Neural progenitor cell (in vitro differentiated cells): ENCODE data around the gene DSPP. TPM values are rescaled to one million over a fixed set of nuclear protein-coding genes. Genes with fewer than 3 reads are reported as not detected.
A peak's percentile ranks its signal among the peaks of the same experiment; 100 is the strongest.

Experiments used
- DNase-seq: peaks from one replicate; pipeline ENCODE4 v3.0.0-alpha.2; 2016; ENCODE audit warnings: low spot score
- H2AFZ ChIP-seq: fragments of 200-600 bp; sonication (generic); replicated peaks from 2 replicates; pipeline ENCODE4 v1.6.1; 2016; ENCODE audit warnings: antibody characterized with exemption
- H3F3A ChIP-seq: fragments of 200-600 bp; sonication (generic); 2 replicates; pipeline ENCODE4 v1.6.1; 2016; ENCODE audit warnings: antibody characterized with exemption, low read depth
- H3K27ac ChIP-seq: fragments of 200-600 bp; sonication (generic); 2 replicates; pipeline ENCODE4 v1.5.1; 2016; ENCODE audit warnings: mild to moderate bottlenecking
- H3K27me3 ChIP-seq: fragments of 200-600 bp; sonication (generic); 2 replicates; pipeline ENCODE4 v1.6.1; 2016; ENCODE audit warnings: mild to moderate bottlenecking, moderate library complexity
- H3K36me3 ChIP-seq: fragments of 200-600 bp; sonication (generic); 2 replicates; pipeline ENCODE4 v1.5.1; 2016
- H3K4me1 ChIP-seq: fragments of 200-600 bp; sonication (generic); 2 replicates; pipeline ENCODE4 v1.6.1; 2016; ENCODE audit warnings: mixed run types
- H3K4me2 ChIP-seq: fragments of 200-600 bp; sonication (generic); 2 replicates; pipeline ENCODE4 v1.6.1; 2016
- H3K4me3 ChIP-seq: fragments of 200-600 bp; sonication (generic); 2 replicates; pipeline ENCODE4 v1.5.1; 2016
- H3K79me2 ChIP-seq: fragments of 200-600 bp; sonication (generic); 2 replicates; pipeline ENCODE4 v1.6.1; 2016; ENCODE audit warnings: low read depth
- H3K9ac ChIP-seq: fragments of 200-600 bp; sonication (generic); 2 replicates; pipeline ENCODE4 v1.6.1; 2016
- H3K9me3 ChIP-seq: fragments of 200-600 bp; sonication (generic); 2 replicates; pipeline ENCODE4 v1.5.1; 2016; ENCODE audit warnings: low read depth
- H4K20me1 ChIP-seq: fragments of 200-600 bp; sonication (generic); 2 replicates; pipeline ENCODE4 v1.6.1; 2016; ENCODE audit warnings: low read depth
- H3K27ac Mint-ChIP-seq: 3 replicates; pipeline ENCODE4 v1.8.0; 2021; ENCODE audit warnings: mixed read lengths
- H3K27me3 Mint-ChIP-seq: 2 replicates; pipeline ENCODE4 v1.8.0; 2022; ENCODE audit warnings: low read depth, mild to moderate bottlenecking, inconsistent platforms, moderate library complexity, mixed read lengths; ENCODE audit not compliant: insufficient read depth
- H3K36me3 Mint-ChIP-seq: 3 replicates; pipeline ENCODE4 v1.8.0; 2021; ENCODE audit warnings: mixed read lengths
- H3K4me1 Mint-ChIP-seq: 3 replicates; pipeline ENCODE4 v1.8.0; 2021; ENCODE audit warnings: mixed read lengths
- H3K4me3 Mint-ChIP-seq: 3 replicates; pipeline ENCODE4 v1.8.0; 2021; ENCODE audit warnings: mild to moderate bottlenecking, moderate library complexity, mixed read lengths
- H3K9me3 Mint-ChIP-seq: 3 replicates; pipeline ENCODE4 v1.8.0; 2020; ENCODE audit warnings: mixed read lengths
- CTCF ChIP-seq: fragments of 200-600 bp; sonication (generic); IDR thresholded peaks from 2 replicates; pipeline ENCODE4 v1.5.1; 2017; ENCODE audit warnings: antibody characterized with exemption, mild to moderate bottlenecking
- EZH2 ChIP-seq: fragments of 200-600 bp; sonication (generic); IDR thresholded peaks from 2 replicates; pipeline ENCODE4 v1.6.1; 2017; ENCODE audit warnings: antibody characterized with exemption, mild to moderate bottlenecking, moderate library complexity
- EZH2phosphoT487 ChIP-seq: fragments of 200-600 bp; sonication (generic); IDR thresholded peaks from 2 replicates; pipeline ENCODE4 v1.6.1; 2017; ENCODE audit warnings: antibody characterized with exemption
- total RNA-seq: library from RNA; depleted of rRNA; stranded (reverse); fragments of >200 nt; gene quantifications from 2 replicates; pipeline ENCODE4 v1.2.3, GENCODE V29; 2015; ENCODE audit warnings: low replicate concordance

The DSPP gene
- 0.21 TPM in 1 of 2 replicates, not detected in the other for total RNA-seq

GRCh38 chr4:87608229-87608628 is at the start of gene DSPP:
Gene DSPP (plus strand): TSS chr4:87608529. CDS start chr4:87610909, 2,380 bp downstream.
- Histone ChIP-seq H3K9ac (no peak within 1 kb of the TSS), H3K27ac (no peak within 1 kb of the TSS), H4K20me1 (no peaks in the 10 kb centered on the region), H3F3A (no peaks in the 10 kb centered on the region), H3K4me1 (no peaks in the 10 kb centered on the region), H3K4me3 (no peak within 1 kb of the TSS), H3K36me3 (no peaks in the 10 kb centered on the region), H3K9me3 (no peaks in the 10 kb centered on the region), H3K27me3 (no peaks in the 10 kb centered on the region), H3K79me2 (no peaks in the 10 kb centered on the region), H2AFZ (peak within 1 kb of the TSS; percentile 39), H3K4me2 (no peak within 1 kb of the TSS)
- H3K36me3 Mint-ChIP-seq, result no peaks in the 10 kb centered on the region
- H3K4me3 Mint-ChIP-seq, result no peak within 1 kb of the TSS
- no peaks in the 10 kb centered on the region for H3K9me3 Mint-ChIP-seq
- no peak for DNase-seq
- no peak within 1 kb of the TSS for H3K27ac Mint-ChIP-seq
- peaks cover 2% of the 10 kb centered on the region for H3K27me3 Mint-ChIP-seq
- TF ChIP-seq EZH2 (no peak), CTCF (no peak), EZH2phosphoT487 (no peak)
- H3K4me1 Mint-ChIP-seq, result peaks cover 3% of the 10 kb centered on the region

GRCh38 chr4:87559090-87559837 is 49.1 kb upstream of the DSPP start:
- Histone ChIP-seq H3K27me3 (no peaks in the 10 kb centered on the region), H3K9me3 (no peaks in the 10 kb centered on the region), H3K27ac (no peak overlapping the region), H2AFZ (peak overlapping the region; percentile 91), H3K36me3 (no peaks in the 10 kb centered on the region), H3K4me1 (no peaks in the 10 kb centered on the region), H3K4me3 (no peak overlapping the region), H3K4me2 (no peak overlapping the region), H3K9ac (no peak overlapping the region), H3F3A (no peaks in the 10 kb centered on the region), H4K20me1 (no peaks in the 10 kb centered on the region), H3K79me2 (no peaks in the 10 kb centered on the region)
- Mint-ChIP-seq H3K9me3 (no peaks in the 10 kb centered on the region), H3K27me3 (peaks cover 2% of the 10 kb centered on the region), H3K4me3 (no peak overlapping the region), H3K27ac (no peak overlapping the region), H3K36me3 (no peaks in the 10 kb centered on the region), H3K4me1 (no peaks in the 10 kb centered on the region)
- no peak for TF ChIP-seq EZH2phosphoT487
- TF ChIP-seq CTCF, result no peak
- TF ChIP-seq EZH2, result no peak
- DNase-seq, result peak; percentile 51

- H3K4me3 ChIP-seq, result no peak overlapping the region
- H3F3A ChIP-seq, result no peaks in the 10 kb centered on the region
- Mint-ChIP-seq H3K36me3 (no peaks in the 10 kb centered on the region), H3K4me3 (no peak overlapping the region), H3K4me1 (no peaks in the 10 kb centered on the region), H3K9me3 (no peaks in the 10 kb centered on the region), H3K27me3 (peaks cover 2% of the 10 kb centered on the region), H3K27ac (no peak overlapping the region)
- no peak overlapping the region for H3K9ac ChIP-seq
- H3K4me1 ChIP-seq, result no peaks in the 10 kb centered on the region
- H2AFZ ChIP-seq, result no peak overlapping the region
- TF ChIP-seq EZH2phosphoT487, result no peak
- no peak for TF ChIP-seq EZH2
- no peak for TF ChIP-seq CTCF
- no peaks in the 10 kb centered on the region for H3K79me2 ChIP-seq
- no peaks in the 10 kb centered on the region for H4K20me1 ChIP-seq
- no peak overlapping the region for H3K27ac ChIP-seq
- H3K9me3 ChIP-seq, result no peaks in the 10 kb centered on the region
- DNase-seq, result no peak
- H3K4me2 ChIP-seq, result no peak overlapping the region
- H3K27me3 ChIP-seq, result no peaks in the 10 kb centered on the region
- no peaks in the 10 kb centered on the region for H3K36me3 ChIP-seq
These were observed 47.5 kb upstream of the DSPP start for GRCh38 chr4:87560802-87561201.
